Testis (tissue), 2 donors: ENCODE data around the gene ZNF530.

Source experiments
- POLR2A ChIP-seq: fragments of 450-650 bp; IDR thresholded peaks from one replicate; pipeline ENCODE4 v1.6.1; 2017; ENCODE audit warnings: antibody characterized with exemption, mild to moderate bottlenecking, moderate library complexity
- TF ChIP-seq, protein P1 (sequence below), 3 experiments: fragments of 450-650 bp in 2 of 3; fragments of 200-600 bp in 1 of 3; sonication (generic) in 1 of 3; IDR thresholded peaks; one replicate each; pipeline ENCODE4 v1.5.1; 2016 to 2019; ENCODE audit warnings: antibody characterized with exemption in 3 of 3, mild to moderate bottlenecking in 2 of 3, moderate library complexity in 1 of 3

DNA sequence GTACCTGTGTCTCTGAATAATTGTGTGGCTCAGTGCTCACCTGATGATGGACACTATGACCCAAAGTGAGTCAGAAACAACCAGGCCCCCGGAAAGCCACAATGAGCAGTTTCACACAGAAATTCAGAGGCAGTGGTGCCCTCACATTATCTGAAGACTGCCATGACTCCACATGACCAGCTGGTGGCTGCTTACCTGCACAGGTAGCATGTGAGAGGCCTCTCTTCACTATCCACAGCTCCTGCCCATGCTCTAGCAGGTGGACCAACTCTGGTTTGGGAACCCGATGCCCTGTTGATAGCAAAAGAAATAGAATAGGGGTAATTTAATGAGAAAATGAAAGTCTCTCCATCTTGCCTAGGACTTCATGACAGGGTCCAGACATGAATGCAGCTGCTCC, 47.3 kb upstream of the ZNF530 start:
- TF ChIP-seq, protein P1, sequence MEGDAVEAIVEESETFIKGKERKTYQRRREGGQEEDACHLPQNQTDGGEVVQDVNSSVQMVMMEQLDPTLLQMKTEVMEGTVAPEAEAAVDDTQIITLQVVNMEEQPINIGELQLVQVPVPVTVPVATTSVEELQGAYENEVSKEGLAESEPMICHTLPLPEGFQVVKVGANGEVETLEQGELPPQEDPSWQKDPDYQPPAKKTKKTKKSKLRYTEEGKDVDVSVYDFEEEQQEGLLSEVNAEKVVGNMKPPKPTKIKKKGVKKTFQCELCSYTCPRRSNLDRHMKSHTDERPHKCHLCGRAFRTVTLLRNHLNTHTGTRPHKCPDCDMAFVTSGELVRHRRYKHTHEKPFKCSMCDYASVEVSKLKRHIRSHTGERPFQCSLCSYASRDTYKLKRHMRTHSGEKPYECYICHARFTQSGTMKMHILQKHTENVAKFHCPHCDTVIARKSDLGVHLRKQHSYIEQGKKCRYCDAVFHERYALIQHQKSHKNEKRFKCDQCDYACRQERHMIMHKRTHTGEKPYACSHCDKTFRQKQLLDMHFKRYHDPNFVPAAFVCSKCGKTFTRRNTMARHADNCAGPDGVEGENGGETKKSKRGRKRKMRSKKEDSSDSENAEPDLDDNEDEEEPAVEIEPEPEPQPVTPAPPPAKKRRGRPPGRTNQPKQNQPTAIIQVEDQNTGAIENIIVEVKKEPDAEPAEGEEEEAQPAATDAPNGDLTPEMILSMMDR (IDR thresholded peaks at IDR 0.05), result no peak
- TF ChIP-seq POLR2A, result no peak
